H9 (cell line): ENCODE data around the gene BTLA. TPM values are rescaled to one million over a fixed set of nuclear protein-coding genes. Genes with fewer than 3 reads are reported as not detected.

Source experiments
- DNase-seq: peaks from one replicate; pipeline ENCODE4 v3.0.0-alpha.2; 2017
- H2AFZ ChIP-seq: one replicate; pipeline ENCODE4 v1.6.1; 2013; ENCODE audit warnings: mild to moderate bottlenecking, low read length, control low read depth, moderate library complexity
- H2AK5ac ChIP-seq: 2 replicates; pipeline ENCODE4 v1.6.1; 2013; ENCODE audit warnings: low read length, control low read depth, mixed read lengths; ENCODE audit not compliant: insufficient read length
- H2BK120ac ChIP-seq: one replicate; pipeline ENCODE4 v1.6.1; 2013; ENCODE audit warnings: low read depth, mild to moderate bottlenecking, low read length, control low read depth, inconsistent platforms; ENCODE audit not compliant: poor library complexity, severe bottlenecking
- H2BK12ac ChIP-seq: 2 replicates; pipeline ENCODE4 v1.6.1; 2013; ENCODE audit warnings: low read length, control low read depth, mixed read lengths, low read depth; ENCODE audit not compliant: insufficient read length
- H2BK15ac ChIP-seq: 2 replicates; pipeline ENCODE4 v1.6.1; 2013; ENCODE audit warnings: low read depth, low read length, control low read depth
- H2BK20ac ChIP-seq: one replicate; pipeline ENCODE4 v1.6.1; 2013; ENCODE audit warnings: low read depth, mild to moderate bottlenecking, low read length, control low read depth, inconsistent platforms; ENCODE audit not compliant: poor library complexity, severe bottlenecking
- H2BK5ac ChIP-seq: 2 replicates; pipeline ENCODE4 v1.6.1; 2013; ENCODE audit warnings: low read length, control low read depth, mixed read lengths; ENCODE audit not compliant: insufficient read length
- H3K14ac ChIP-seq: 2 replicates; pipeline ENCODE4 v1.6.1; 2013; ENCODE audit warnings: low read length, control low read depth; ENCODE audit not compliant: insufficient read depth
- H3K18ac ChIP-seq: 2 replicates; pipeline ENCODE4 v1.6.1; 2013; ENCODE audit warnings: low read depth, mild to moderate bottlenecking, mixed read lengths, low read length, control low read depth; ENCODE audit not compliant: insufficient read length
- H3K23ac ChIP-seq: 2 replicates; pipeline ENCODE4 v1.6.1; 2013; ENCODE audit warnings: low read length, control low read depth, mixed read lengths, low read depth; ENCODE audit not compliant: insufficient read length
- H3K23me2 ChIP-seq: 2 replicates; pipeline ENCODE4 v1.6.1; 2013; ENCODE audit warnings: low read depth, mild to moderate bottlenecking, mixed read lengths, low read length, control low read depth; ENCODE audit not compliant: insufficient read length, poor library complexity, severe bottlenecking
- H3K27ac ChIP-seq: 2 replicates; pipeline ENCODE4 v1.5.1; 2013; ENCODE audit warnings: low read length, control low read depth, mixed read lengths, low read depth; ENCODE audit not compliant: insufficient read length
- H3K27me3 ChIP-seq: 2 replicates; pipeline ENCODE4 v1.6.1; 2013; ENCODE audit warnings: low read length, control low read depth, inconsistent platforms; ENCODE audit not compliant: insufficient read depth
- H3K4ac ChIP-seq: 2 replicates; pipeline ENCODE4 v1.6.1; 2013; ENCODE audit warnings: low read depth, mild to moderate bottlenecking, control low read depth, inconsistent platforms, low read length, moderate library complexity
- H3K4me1 ChIP-seq: 2 replicates; pipeline ENCODE4 v1.6.1; 2013; ENCODE audit warnings: low read length, control low read depth, inconsistent platforms; ENCODE audit not compliant: insufficient read depth
- H3K4me2 ChIP-seq: 2 replicates; pipeline ENCODE4 v1.6.1; 2013; ENCODE audit warnings: low read length, control low read depth, mixed read lengths; ENCODE audit not compliant: insufficient read length, insufficient read depth
- H3K56ac ChIP-seq: 2 replicates; pipeline ENCODE4 v1.6.1; 2013; ENCODE audit warnings: low read depth, mild to moderate bottlenecking, mixed read lengths, low read length, control low read depth; ENCODE audit not compliant: insufficient read length
- H3K79me1 ChIP-seq: 2 replicates; pipeline ENCODE4 v1.6.1; 2013; ENCODE audit warnings: low read depth, mild to moderate bottlenecking, moderate library complexity, low read length, control low read depth, inconsistent platforms; ENCODE audit not compliant: insufficient read depth, poor library complexity, severe bottlenecking
- H3K79me2 ChIP-seq: 2 replicates; pipeline ENCODE4 v1.6.1; 2013; ENCODE audit warnings: low read length, control low read depth, inconsistent platforms; ENCODE audit not compliant: insufficient read depth
- H3K9ac ChIP-seq: 2 replicates; pipeline ENCODE4 v1.6.1; 2013; ENCODE audit warnings: low read length, control low read depth, mixed read lengths; ENCODE audit not compliant: insufficient read length; ENCODE audit errors: extremely low read depth
- H3K9me3 ChIP-seq: one replicate; pipeline ENCODE4 v1.6.1; 2013; ENCODE audit warnings: low read depth, low read length, inconsistent platforms; ENCODE audit not compliant: control insufficient read depth
- H3T11ph ChIP-seq: one replicate; pipeline ENCODE4 v1.6.1; 2013; ENCODE audit warnings: mild to moderate bottlenecking, low read length, control low read depth, inconsistent platforms
- H4K20me1 ChIP-seq: one replicate; pipeline ENCODE4 v1.6.1; 2013; ENCODE audit not compliant: control insufficient read depth, insufficient read length, insufficient read depth
- H4K5ac ChIP-seq: 2 replicates; pipeline ENCODE4 v1.6.1; 2013; ENCODE audit warnings: low read depth, mild to moderate bottlenecking, mixed read lengths, low read length, control low read depth; ENCODE audit not compliant: insufficient read length
- H4K8ac ChIP-seq: replicated peaks from 2 replicates; pipeline ENCODE4 v1.6.1; 2013; ENCODE audit warnings: low read length, control low read depth, mixed read lengths, low read depth; ENCODE audit not compliant: insufficient read length
- H4K91ac ChIP-seq: 2 replicates; pipeline ENCODE4 v1.6.1; 2013; ENCODE audit warnings: low read depth, mild to moderate bottlenecking, moderate library complexity, mixed read lengths, low read length, control low read depth; ENCODE audit not compliant: insufficient read length
- H3K27ac Mint-ChIP-seq, 3 experiments: 2 replicates in 2 of 3; 3 replicates in 1 of 3; pipeline ENCODE4 v1.8.0; 2020 to 2021; ENCODE audit warnings: mixed read lengths in 3 of 3, mild to moderate bottlenecking in 1 of 3, moderate library complexity in 1 of 3
- H3K27me3 Mint-ChIP-seq: 2 replicates; pipeline ENCODE4 v1.8.0; 2021; ENCODE audit warnings: low read depth, mild to moderate bottlenecking, moderate library complexity, mixed read lengths
- H3K36me3 Mint-ChIP-seq, 3 experiments: 2 replicates in 2 of 3; 3 replicates in 1 of 3; pipeline ENCODE4 v1.8.0; 2020 to 2021; ENCODE audit warnings: low read depth in 3 of 3, mixed read lengths in 3 of 3; ENCODE audit not compliant: insufficient read depth in 1 of 3
- H3K4me1 Mint-ChIP-seq, 2 experiments: 2 replicates each; pipeline ENCODE4 v1.8.0; 2020; ENCODE audit warnings: mixed read lengths in 2 of 2
- H3K4me3 Mint-ChIP-seq, 2 experiments: 2 replicates in 1 of 2; 3 replicates in 1 of 2; pipeline ENCODE4 v1.8.0; 2020 to 2021; ENCODE audit warnings: mild to moderate bottlenecking in 2 of 2, mixed read lengths in 2 of 2, moderate library complexity in 1 of 2
- H3K9me3 Mint-ChIP-seq, 2 experiments: 2 replicates in 1 of 2; 3 replicates in 1 of 2; pipeline ENCODE4 v1.8.0; 2020; ENCODE audit warnings: mild to moderate bottlenecking in 2 of 2, mixed read lengths in 2 of 2, moderate library complexity in 1 of 2
- WGBS: extraction: QIAGEN DNeasy Blood & Tissue Kit; methylation state at CpG from one replicate; pipeline ENCODE4 v1.1.7; 2013; ENCODE audit warnings: missing lambda C conversion rate, low lambda C conversion rate, mixed read lengths; ENCODE audit not compliant: insufficient read length; ENCODE audit errors: extremely low coverage; 5-methylcytosine and 5-hydroxymethylcytosine counted together
- total RNA-seq: library from RNA; stranded (reverse); gene quantifications from 2 replicates; pipeline ENCODE4 v1.2.1, GENCODE V29; 2021
- TF ChIP-seq, protein P1 (sequence below): fragments of 200-600 bp; sonication (generic); conservative IDR thresholded peaks from 3 replicates; pipeline ENCODE4 v1.8.0; 2021; ENCODE audit warnings: antibody characterized with exemption, mild to moderate bottlenecking

The BTLA gene
- total RNA-seq, 1 experiment from 2014 or later, result not detected

DNA sequence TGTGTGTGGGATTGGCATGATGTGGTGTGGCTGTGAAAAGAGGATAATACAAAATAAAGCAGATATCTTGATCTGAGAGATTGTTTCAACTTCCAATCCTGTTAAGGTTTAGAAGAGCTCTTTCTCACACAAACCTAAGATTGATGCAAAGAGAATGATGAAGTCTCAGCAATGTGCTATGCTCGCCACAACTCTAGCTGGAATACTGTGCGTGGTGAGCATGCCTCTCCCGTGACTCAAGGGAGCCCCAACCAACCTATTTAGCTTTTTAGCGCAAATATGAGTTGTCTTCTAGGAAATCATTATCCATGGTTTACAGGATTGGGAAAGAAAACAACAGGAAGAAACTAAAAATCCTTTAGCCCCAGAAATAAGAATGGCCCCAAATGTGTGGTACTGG lies 28.5 kb downstream of the BTLA start:
- Histone ChIP-seq H2BK12ac (no peak overlapping the region), H3K4me2 (no peak overlapping the region), H3K27ac (no peak overlapping the region), H3K27me3 (no peaks in the 10 kb centered on the region), H2BK120ac (no peak overlapping the region), H3K79me2 (no peaks in the 10 kb centered on the region), H2BK20ac (no peak overlapping the region), H4K5ac (no peak overlapping the region), H4K8ac (no peak overlapping the region), H4K20me1 (no peaks in the 10 kb centered on the region), H3K14ac (no peak overlapping the region), H2AFZ (no peak overlapping the region), H3K9ac (no peak overlapping the region), H4K91ac (no peak overlapping the region), H2BK5ac (no peak overlapping the region), H3T11ph (no peak overlapping the region), H3K4ac (no peak overlapping the region), H3K4me1 (peaks cover 4% of the 10 kb centered on the region; the same call in 1 of the 2 replicates), H3K23me2 (no peaks in the 10 kb centered on the region), H2AK5ac (no peak overlapping the region), H3K79me1 (no peaks in the 10 kb centered on the region), H3K23ac (no peak overlapping the region), H2BK15ac (no peak overlapping the region), H3K9me3 (no peaks in the 10 kb centered on the region), H3K56ac (no peak overlapping the region), H3K18ac (no peak overlapping the region)
- Mint-ChIP-seq H3K27me3 (no peaks in the 10 kb centered on the region), H3K36me3 (no peaks in the 10 kb centered on the region), H3K4me1 (peaks cover 12 to 20% of the 10 kb centered on the region in 2 experiments), H3K27ac (no peak overlapping the region), H3K9me3 (no peaks in the 10 kb centered on the region), H3K4me3 (no peak overlapping the region)
- DNase-seq, result no peak
- TF ChIP-seq, protein P1, sequence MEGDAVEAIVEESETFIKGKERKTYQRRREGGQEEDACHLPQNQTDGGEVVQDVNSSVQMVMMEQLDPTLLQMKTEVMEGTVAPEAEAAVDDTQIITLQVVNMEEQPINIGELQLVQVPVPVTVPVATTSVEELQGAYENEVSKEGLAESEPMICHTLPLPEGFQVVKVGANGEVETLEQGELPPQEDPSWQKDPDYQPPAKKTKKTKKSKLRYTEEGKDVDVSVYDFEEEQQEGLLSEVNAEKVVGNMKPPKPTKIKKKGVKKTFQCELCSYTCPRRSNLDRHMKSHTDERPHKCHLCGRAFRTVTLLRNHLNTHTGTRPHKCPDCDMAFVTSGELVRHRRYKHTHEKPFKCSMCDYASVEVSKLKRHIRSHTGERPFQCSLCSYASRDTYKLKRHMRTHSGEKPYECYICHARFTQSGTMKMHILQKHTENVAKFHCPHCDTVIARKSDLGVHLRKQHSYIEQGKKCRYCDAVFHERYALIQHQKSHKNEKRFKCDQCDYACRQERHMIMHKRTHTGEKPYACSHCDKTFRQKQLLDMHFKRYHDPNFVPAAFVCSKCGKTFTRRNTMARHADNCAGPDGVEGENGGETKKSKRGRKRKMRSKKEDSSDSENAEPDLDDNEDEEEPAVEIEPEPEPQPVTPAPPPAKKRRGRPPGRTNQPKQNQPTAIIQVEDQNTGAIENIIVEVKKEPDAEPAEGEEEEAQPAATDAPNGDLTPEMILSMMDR, result no peak
- WGBS, result no CpG with 5 or more reads among the region's 4 CpGs
